Ovary (tissue), 9 donors: ENCODE results near the gene STAT3. TPM values are rescaled to one million over a fixed set of nuclear protein-coding genes. Genes with fewer than 3 reads are reported as not detected.

Source experiments
- DNase-seq, 5 donors: peaks; one replicate each; pipeline ENCODE4 v3.0.0-alpha.2; 2019 to 2020
- H3K27ac ChIP-seq, 2 donors: fragments of 200-600 bp; one replicate each; pipeline versions ENCODE4 v1.5.1 to v1.8.0; 2019 to 2022
- H3K27me3 ChIP-seq: fragments of 200-600 bp; one replicate; pipeline ENCODE4 v1.8.0; 2022
- H3K36me3 ChIP-seq: fragments of 200-600 bp; sonication (generic); one replicate; pipeline ENCODE4 v1.5.1; 2019
- H3K4me1 ChIP-seq: one replicate; pipeline ENCODE4 v1.8.1; 2013; ENCODE audit warnings: mild to moderate bottlenecking, moderate library complexity; ENCODE audit not compliant: insufficient read depth
- H3K4me3 ChIP-seq: fragments of 200-600 bp; sonication (generic); one replicate; pipeline ENCODE4 v1.5.1; 2017
- H3K9me3 ChIP-seq, 2 donors: fragments of 200-600 bp in 1 of 2; sonication (generic) in 1 of 2; one replicate each; pipeline versions ENCODE4 v1.5.1 to v1.8.1; 2013 to 2019; ENCODE audit warnings: mild to moderate bottlenecking in 1 of 2, moderate library complexity in 1 of 2
- CTCF ChIP-seq, 3 donors: fragments of 450-650 bp in 2 of 3; fragments of 200-600 bp in 1 of 3; IDR thresholded peaks; one replicate each; pipeline versions ENCODE4 v1.5.1 to v1.8.0; 2016 to 2022; ENCODE audit warnings: antibody characterized with exemption in 3 of 3, mild to moderate bottlenecking in 1 of 3
- EP300 ChIP-seq: sonication (generic); formaldehyde crosslinking; IDR thresholded peaks from one replicate; pipeline ENCODE4 v1.6.1; 2017; ENCODE audit warnings: antibody characterized with exemption
- POLR2A ChIP-seq: fragments of 450-650 bp; IDR thresholded peaks from one replicate; pipeline ENCODE4 v1.6.1; 2017; ENCODE audit warnings: antibody characterized with exemption, mild to moderate bottlenecking, moderate library complexity
- WGBS, 3 donors: extraction: QIAGEN DNeasy Blood & Tissue Kit in 1 of 3; methylation state at CpG; one replicate each; pipeline versions ENCODE4 v1.1.5 to v1.1.7; 2013 to 2017; 5-methylcytosine and 5-hydroxymethylcytosine counted together
- intact Hi-C, 4 donors: fragments of 100-400 bp; cut with DNase I; formaldehyde crosslinking; loops; one replicate each; pipeline versions ENCODE4 v1.11.0 to v1.15.1; 2022 to 2023
- polyA plus RNA-seq, 2 donors: library from polyadenylated mRNA; stranded (reverse); fragments of 200-250 nt in 1 of 2; fragments of 350-450 nt in 1 of 2; fragmentation: Illumina TruSeq in 1 of 2; extraction: RNeasy Lipid Tissue Mini Kit (QIAGEN cat#74804) in 1 of 2; gene quantifications; one replicate each; pipeline ENCODE4 v1.2.3, GENCODE V29; 2013 to 2014
- total RNA-seq, 7 donors: library from RNA; depleted of rRNA in 2 of 7; stranded (reverse); fragments of >200 nt in 2 of 7; fragmentation: NEBNext Ultra II Directional in 3 of 7; extraction: Animal tissue kit (Norgen Biotek cat#: 25700) in 3 of 7; gene quantifications; one replicate each; pipeline versions ENCODE4 v1.1.0 to v1.2.4, GENCODE V29; 2016 to 2023
- donor health status: DM: no; HTN: no; CAD: no; lungs with moderate emphysema.
- donor health status: DM: no; HTN: no; CAD: no.
- donor health status: Bipolar disorder and iron deficiency.
- donor health status: DM: yes; HTN: yes; CAD: no.
- donor health status: DM: no; HTN: no; CAD: no.
- donor health status: DM: yes; HTN: yes; CAD: no.

STAT3 gene
- total and polyA plus RNA-seq, 9 donors: 58.3 to 301 (median 192) TPM

- no peaks in the 10 kb centered on the region for H3K27me3 ChIP-seq
- H3K9me3 ChIP-seq: no peaks in the 10 kb centered on the region
- H3K36me3 ChIP-seq: no peaks in the 10 kb centered on the region
- intact Hi-C loops: loop anchor here in 1 of 4 donors (5.0 kb wide), 1 partner anchor 87 kb away; no protein-coding TSS in a partner anchor
- H3K4me1 ChIP-seq: peaks cover 42% of the 10 kb centered on the region
- peak; percentile 56 to 84 (median 68) for DNase-seq
- TF ChIP-seq EP300 (no peak), POLR2A (no peak), CTCF (IDR thresholded peaks at IDR 0.05) (no peak)
- 4 to 10% (median 5%) methylated on average over 5 of the region's 5 CpGs for WGBS, 3 donors
- peak overlapping the region; percentile 4 to 75 for H3K27ac ChIP-seq
- H3K4me3 ChIP-seq: no peak overlapping the region
Measured at GRCh38 chr17:42409523-42410318, 21.5 kb upstream of the STAT3 start.

- Histone ChIP-seq H3K4me3 (no peak overlapping the region), H3K27me3 (no peaks in the 10 kb centered on the region), H3K9me3 (no peaks in the 10 kb centered on the region), H3K4me1 (peaks cover 38% of the 10 kb centered on the region), H3K36me3 (no peaks in the 10 kb centered on the region), H3K27ac (peak overlapping the region; percentile 39 to 59)
- intact Hi-C loops: loop anchor here in 1 of 4 donors (5.0 kb wide), 1 partner anchor 86 kb away; no protein-coding TSS in a partner anchor
- no peak for DNase-seq
- TF ChIP-seq EP300: no peak
- TF ChIP-seq POLR2A: no peak
- TF ChIP-seq CTCF (IDR thresholded peaks at IDR 0.05): no peak
- WGBS, 3 donors: 41 to 56% (median 43%) methylated on average over 2 of the region's 2 CpGs
Measured at GRCh38 chr17:42408061-42408460, 19.8 kb upstream of the STAT3 start.

- Histone ChIP-seq H3K36me3 (no peaks in the 10 kb centered on the region), H3K4me3 (no peak overlapping the region), H3K9me3 (no peaks in the 10 kb centered on the region), H3K27me3 (no peaks in the 10 kb centered on the region), H3K4me1 (peaks cover 37% of the 10 kb centered on the region), H3K27ac (peak overlapping the region; percentile 39 to 59)
- intact Hi-C loops: loop anchor here (1.0 to 5.0 kb wide), 3 partner anchors 84 to 85 kb away; no protein-coding TSS in a partner anchor
- 6 to 7% (median 6%) methylated on average over 2 of the region's 2 CpGs for WGBS, 3 donors
- TF ChIP-seq POLR2A (no peak), CTCF (IDR thresholded peaks at IDR 0.05) (no peak), EP300 (no peak)
- DNase-seq: peak; percentile 69 to 82 (median 81)
Measured at GRCh38 chr17:42407289-42407836, 19.1 kb upstream of the STAT3 start.

GRCh38 chr17:42406615-42407288 is 18.5 kb upstream of the STAT3 start:
- H3K27ac ChIP-seq: peak overlapping the region; percentile 39 to 59
- no peaks in the 10 kb centered on the region for H3K9me3 ChIP-seq
- peaks cover 33% of the 10 kb centered on the region for H3K4me1 ChIP-seq
- no peaks in the 10 kb centered on the region for H3K36me3 ChIP-seq
- H3K27me3 ChIP-seq: no peaks in the 10 kb centered on the region
- intact Hi-C loops: loop anchor here (1.0 to 5.0 kb wide), 3 partner anchors 83 to 84 kb away; no protein-coding TSS in a partner anchor
- 25 to 33% (median 30%) methylated on average over 5 of the region's 5 CpGs for WGBS, 3 donors
- DNase-seq: no peak
- no peak for TF ChIP-seq CTCF (IDR thresholded peaks at IDR 0.05)
- no peak for TF ChIP-seq POLR2A
- no peak for TF ChIP-seq EP300
- H3K4me3 ChIP-seq: no peak overlapping the region
